ENCODE data around the gene ZNF189. TPM values are rescaled to one million over a fixed set of nuclear protein-coding genes. Genes with fewer than 3 reads are reported as not detected.

ZNF189 gene
- total RNA-seq, 1 donor from 2014 or later = 18.8 TPM

- no peaks in the 10 kb centered on the region for H3K9me3 ChIP-seq (replicated peaks)
- TF ChIP-seq, protein P1, sequence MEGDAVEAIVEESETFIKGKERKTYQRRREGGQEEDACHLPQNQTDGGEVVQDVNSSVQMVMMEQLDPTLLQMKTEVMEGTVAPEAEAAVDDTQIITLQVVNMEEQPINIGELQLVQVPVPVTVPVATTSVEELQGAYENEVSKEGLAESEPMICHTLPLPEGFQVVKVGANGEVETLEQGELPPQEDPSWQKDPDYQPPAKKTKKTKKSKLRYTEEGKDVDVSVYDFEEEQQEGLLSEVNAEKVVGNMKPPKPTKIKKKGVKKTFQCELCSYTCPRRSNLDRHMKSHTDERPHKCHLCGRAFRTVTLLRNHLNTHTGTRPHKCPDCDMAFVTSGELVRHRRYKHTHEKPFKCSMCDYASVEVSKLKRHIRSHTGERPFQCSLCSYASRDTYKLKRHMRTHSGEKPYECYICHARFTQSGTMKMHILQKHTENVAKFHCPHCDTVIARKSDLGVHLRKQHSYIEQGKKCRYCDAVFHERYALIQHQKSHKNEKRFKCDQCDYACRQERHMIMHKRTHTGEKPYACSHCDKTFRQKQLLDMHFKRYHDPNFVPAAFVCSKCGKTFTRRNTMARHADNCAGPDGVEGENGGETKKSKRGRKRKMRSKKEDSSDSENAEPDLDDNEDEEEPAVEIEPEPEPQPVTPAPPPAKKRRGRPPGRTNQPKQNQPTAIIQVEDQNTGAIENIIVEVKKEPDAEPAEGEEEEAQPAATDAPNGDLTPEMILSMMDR (IDR thresholded peaks at IDR 0.05; ENCODE audit: borderline replicate concordance) = no peak
- H3K27me3 ChIP-seq (ENCODE audit: low read depth) = no peaks in the 10 kb centered on the region
- intact Hi-C loops (cut with micrococcal nuclease) = no loop called here
- H3K4me1 ChIP-seq = peaks cover 41% of the 10 kb centered on the region
- peak overlapping the region; percentile 83 for H3K27ac ChIP-seq (replicated peaks)
- H3K36me3 ChIP-seq = no peaks in the 10 kb centered on the region
- no peak overlapping the region for H3K4me3 ChIP-seq
- peak; percentile 66 for DNase-seq
These were observed 39.2 kb downstream of the ZNF189 start for GRCh38 chr9:101437806-101438232.

GRCh38 chr9:101438523-101438922 lies 39.9 kb downstream of the ZNF189 start:
- Histone ChIP-seq H3K27me3 (ENCODE audit: low read depth) (no peaks in the 10 kb centered on the region), H3K4me1 (peaks cover 43% of the 10 kb centered on the region), H3K4me3 (no peak overlapping the region), H3K27ac (replicated peaks) (peak overlapping the region; percentile 83), H3K9me3 (replicated peaks) (no peaks in the 10 kb centered on the region), H3K36me3 (no peaks in the 10 kb centered on the region)
- TF ChIP-seq, protein P1 (IDR thresholded peaks at IDR 0.05; ENCODE audit: borderline replicate concordance) = no peak
- no peak for DNase-seq
- intact Hi-C loops (cut with micrococcal nuclease) = no loop called here

DNA sequence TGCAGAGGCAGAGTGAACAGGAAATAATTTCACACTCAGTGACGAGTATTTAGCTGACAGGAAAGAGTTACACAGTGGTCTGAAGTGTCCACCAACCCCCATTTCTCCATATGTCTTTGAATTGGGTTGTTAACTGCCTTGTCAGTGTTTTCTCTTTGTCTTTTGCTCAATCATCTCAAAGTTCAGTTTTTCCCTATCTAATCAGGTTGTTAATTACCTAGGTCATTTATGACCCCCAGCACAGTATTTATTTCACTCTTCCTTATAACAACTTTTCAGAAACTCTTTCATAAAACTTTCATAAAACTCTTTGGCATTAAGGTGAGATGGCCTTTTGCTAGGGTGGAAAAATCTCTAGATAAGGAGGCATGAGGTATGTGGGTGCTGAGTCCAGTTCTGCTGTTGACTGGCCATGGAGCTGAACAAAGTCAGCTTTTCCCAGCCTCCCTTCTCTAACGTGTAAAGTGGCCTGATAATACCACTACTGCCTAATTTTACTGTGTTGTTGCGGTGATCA lies 42.1 kb downstream of the ZNF189 start:
- peaks cover 49% of the 10 kb centered on the region for H3K4me1 ChIP-seq
- H3K36me3 ChIP-seq = no peaks in the 10 kb centered on the region
- no peak overlapping the region for H3K27ac ChIP-seq (replicated peaks)
- intact Hi-C loops (cut with micrococcal nuclease) = no loop called here
- no peak overlapping the region for H3K4me3 ChIP-seq
- no peaks in the 10 kb centered on the region for H3K27me3 ChIP-seq (ENCODE audit: low read depth)
- no peaks in the 10 kb centered on the region for H3K9me3 ChIP-seq (replicated peaks)
- DNase-seq = no peak
- TF ChIP-seq, protein P1 (IDR thresholded peaks at IDR 0.05; ENCODE audit: borderline replicate concordance) = no peak

GRCh38 chr9:101442318-101442717 lies 43.7 kb downstream of the ZNF189 start:
- Histone ChIP-seq H3K4me3 (no peak overlapping the region), H3K36me3 (no peaks in the 10 kb centered on the region), H3K27ac (replicated peaks) (peak overlapping the region; percentile 81), H3K4me1 (peaks cover 47% of the 10 kb centered on the region), H3K9me3 (replicated peaks) (no peaks in the 10 kb centered on the region), H3K27me3 (ENCODE audit: low read depth) (no peaks in the 10 kb centered on the region)
- TF ChIP-seq, protein P1 (IDR thresholded peaks at IDR 0.05; ENCODE audit: borderline replicate concordance) = no peak
- intact Hi-C loops (cut with micrococcal nuclease) = no loop called here
- DNase-seq = peak; percentile 56

- Histone ChIP-seq H3K9me3 (replicated peaks) (no peaks in the 10 kb centered on the region), H3K4me1 (peaks cover 44% of the 10 kb centered on the region), H3K27ac (replicated peaks) (peak overlapping the region; percentile 81), H3K27me3 (ENCODE audit: low read depth) (no peaks in the 10 kb centered on the region), H3K36me3 (no peaks in the 10 kb centered on the region), H3K4me3 (no peak overlapping the region)
- intact Hi-C loops (cut with micrococcal nuclease) = no loop called here
- TF ChIP-seq, protein P1 (IDR thresholded peaks at IDR 0.05; ENCODE audit: borderline replicate concordance) = no peak
- DNase-seq = no peak
These were observed 44.1 kb downstream of the ZNF189 start for GRCh38 chr9:101442736-101443135.
